ENCODE measurements around the gene SNRNP70. TPM values are rescaled to one million over a fixed set of nuclear protein-coding genes. Genes with fewer than 3 reads are reported as not detected.
A peak's percentile ranks its signal among the peaks of the same experiment; 100 is the strongest.
"Not testable (repeated sequence)": the region's sequence is repeated elsewhere in the genome, so short reads cannot be mapped to it uniquely, and the experiment has no call there.

Gene SNRNP70
- total RNA-seq, 1 donor from 2014 or later: 355 TPM

DNA sequence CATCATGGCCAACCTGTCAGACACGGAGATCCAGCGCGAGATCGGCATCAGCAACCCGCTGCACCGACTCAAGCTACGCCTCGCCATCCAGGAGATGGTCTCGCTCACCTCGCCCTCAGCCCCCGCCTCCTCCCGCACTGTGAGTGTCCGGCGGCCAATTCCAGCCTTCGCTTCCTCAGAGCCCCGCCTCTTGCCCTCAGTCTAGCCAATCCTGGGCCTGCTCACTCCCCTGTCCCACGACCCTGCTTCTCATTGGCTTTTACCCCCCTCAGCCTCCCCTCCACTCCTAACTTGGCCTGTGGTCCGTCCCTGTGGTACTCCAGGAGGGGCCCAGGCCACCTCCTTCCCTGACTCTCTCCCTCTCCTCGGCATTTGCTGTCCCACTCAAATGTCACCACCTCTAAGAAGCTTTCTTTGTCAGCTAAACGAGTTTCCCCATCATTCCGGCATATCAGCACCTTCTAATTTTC lies 57.6 kb downstream of the SNRNP70 start:
- H3K9me3 Mint-ChIP-seq (ENCODE audit: low read depth): no peaks in the 10 kb centered on the region
- H3K36me3 Mint-ChIP-seq (ENCODE audit: insufficient read depth): no peaks in the 10 kb centered on the region
- peak overlapping the region; percentile 80 for H3K27ac Mint-ChIP-seq
- DNase-seq (ENCODE audit: low spot score, unreplicated experiment): peak; percentile 79
- TF ChIP-seq, protein P1, sequence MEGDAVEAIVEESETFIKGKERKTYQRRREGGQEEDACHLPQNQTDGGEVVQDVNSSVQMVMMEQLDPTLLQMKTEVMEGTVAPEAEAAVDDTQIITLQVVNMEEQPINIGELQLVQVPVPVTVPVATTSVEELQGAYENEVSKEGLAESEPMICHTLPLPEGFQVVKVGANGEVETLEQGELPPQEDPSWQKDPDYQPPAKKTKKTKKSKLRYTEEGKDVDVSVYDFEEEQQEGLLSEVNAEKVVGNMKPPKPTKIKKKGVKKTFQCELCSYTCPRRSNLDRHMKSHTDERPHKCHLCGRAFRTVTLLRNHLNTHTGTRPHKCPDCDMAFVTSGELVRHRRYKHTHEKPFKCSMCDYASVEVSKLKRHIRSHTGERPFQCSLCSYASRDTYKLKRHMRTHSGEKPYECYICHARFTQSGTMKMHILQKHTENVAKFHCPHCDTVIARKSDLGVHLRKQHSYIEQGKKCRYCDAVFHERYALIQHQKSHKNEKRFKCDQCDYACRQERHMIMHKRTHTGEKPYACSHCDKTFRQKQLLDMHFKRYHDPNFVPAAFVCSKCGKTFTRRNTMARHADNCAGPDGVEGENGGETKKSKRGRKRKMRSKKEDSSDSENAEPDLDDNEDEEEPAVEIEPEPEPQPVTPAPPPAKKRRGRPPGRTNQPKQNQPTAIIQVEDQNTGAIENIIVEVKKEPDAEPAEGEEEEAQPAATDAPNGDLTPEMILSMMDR (IDR thresholded peaks at IDR 0.05; ENCODE audit: unreplicated experiment): no peak
- H3K4me1 Mint-ChIP-seq (ENCODE audit: low read depth): peaks cover 10% of the 10 kb centered on the region
- H3K27me3 Mint-ChIP-seq: peaks cover 40% of the 10 kb centered on the region
- peak overlapping the region; percentile 82 for H3K4me3 Mint-ChIP-seq (ENCODE audit: low read depth)

DNA sequence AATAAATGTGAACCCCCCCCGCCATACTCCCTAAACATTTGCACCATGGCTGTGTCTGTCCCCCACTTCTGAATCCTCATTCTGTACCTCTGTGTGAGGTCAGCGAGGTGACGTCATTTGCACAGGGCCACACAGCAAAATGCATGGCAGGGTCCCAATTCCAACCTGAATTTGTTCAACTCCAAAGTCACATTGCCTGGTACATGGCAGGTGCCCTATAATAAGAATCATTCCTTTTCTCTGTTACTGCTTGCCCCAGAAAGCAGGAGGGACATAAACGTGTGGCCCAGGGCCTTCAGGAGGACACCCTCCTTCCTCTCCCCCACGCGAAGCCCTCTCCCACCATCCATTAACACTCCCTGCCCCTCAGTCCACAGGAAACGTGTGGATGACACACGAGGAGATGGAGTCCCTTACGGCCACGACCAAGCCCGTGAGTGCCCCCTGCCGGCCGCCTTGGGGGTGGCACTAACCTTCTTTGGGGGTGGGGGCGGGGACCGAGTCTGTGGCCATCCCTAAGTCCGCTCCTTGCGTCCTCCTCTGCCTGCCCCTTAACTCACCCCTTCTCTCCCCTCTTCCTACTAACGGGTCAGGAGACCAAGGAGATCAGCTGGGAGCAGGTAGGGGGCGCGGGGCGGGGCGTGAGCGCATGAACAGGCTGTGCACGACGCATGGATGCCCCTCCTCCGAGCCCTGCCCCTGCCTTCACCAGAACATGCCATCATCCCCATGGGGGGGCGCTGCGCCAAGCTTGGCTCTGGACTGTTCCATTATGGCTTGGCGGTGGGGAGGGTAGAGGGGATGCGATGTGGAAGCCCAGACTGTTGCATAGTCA lies 60.5 kb downstream of the SNRNP70 start:
- TF ChIP-seq, protein P1 (IDR thresholded peaks at IDR 0.05; ENCODE audit: unreplicated experiment): peak; percentile 85
- H3K27me3 Mint-ChIP-seq: peaks cover 33% of the 10 kb centered on the region

DNA sequence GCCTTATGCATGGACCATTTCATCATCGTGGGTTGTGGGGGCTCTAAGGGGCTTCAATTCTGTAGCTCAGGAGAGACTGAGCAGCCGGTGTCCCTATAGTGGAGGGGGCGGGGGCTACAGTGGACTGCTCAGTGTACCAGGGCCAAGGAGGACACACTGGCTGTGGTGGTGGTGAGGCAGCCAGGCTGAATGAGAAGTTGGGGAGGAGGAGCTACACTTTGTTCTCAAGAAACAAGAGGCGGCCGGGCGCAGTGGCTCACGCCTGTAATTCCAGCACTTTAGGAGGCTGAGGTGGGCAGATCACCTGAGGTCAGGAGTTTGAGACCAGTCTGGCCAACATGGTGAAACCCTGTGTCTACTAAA lies 61.1 kb downstream of the SNRNP70 start:
- Mint-ChIP-seq H3K4me1 (ENCODE audit: low read depth) (peaks cover 14% of the 10 kb centered on the region), H3K4me3 (ENCODE audit: low read depth) (peak overlapping the region; percentile 45), H3K27me3 (peaks cover 31% of the 10 kb centered on the region)
- H3K36me3 Mint-ChIP-seq (ENCODE audit: insufficient read depth); H3K27ac Mint-ChIP-seq; DNase-seq (ENCODE audit: low spot score, unreplicated experiment); H3K9me3 Mint-ChIP-seq (ENCODE audit: low read depth): not testable (repeated sequence)

More for the DNA sequence above, 60.5 kb downstream of the SNRNP70 start:
- H3K36me3 Mint-ChIP-seq (ENCODE audit: insufficient read depth): no peaks in the 10 kb centered on the region
- DNase-seq (ENCODE audit: low spot score, unreplicated experiment): peak; percentile 73
- peak overlapping the region; percentile 45 for H3K4me3 Mint-ChIP-seq (ENCODE audit: low read depth)
- no peak overlapping the region for H3K27ac Mint-ChIP-seq
- peaks cover 14% of the 10 kb centered on the region for H3K4me1 Mint-ChIP-seq (ENCODE audit: low read depth)
- H3K9me3 Mint-ChIP-seq (ENCODE audit: low read depth): no peaks in the 10 kb centered on the region

DNA sequence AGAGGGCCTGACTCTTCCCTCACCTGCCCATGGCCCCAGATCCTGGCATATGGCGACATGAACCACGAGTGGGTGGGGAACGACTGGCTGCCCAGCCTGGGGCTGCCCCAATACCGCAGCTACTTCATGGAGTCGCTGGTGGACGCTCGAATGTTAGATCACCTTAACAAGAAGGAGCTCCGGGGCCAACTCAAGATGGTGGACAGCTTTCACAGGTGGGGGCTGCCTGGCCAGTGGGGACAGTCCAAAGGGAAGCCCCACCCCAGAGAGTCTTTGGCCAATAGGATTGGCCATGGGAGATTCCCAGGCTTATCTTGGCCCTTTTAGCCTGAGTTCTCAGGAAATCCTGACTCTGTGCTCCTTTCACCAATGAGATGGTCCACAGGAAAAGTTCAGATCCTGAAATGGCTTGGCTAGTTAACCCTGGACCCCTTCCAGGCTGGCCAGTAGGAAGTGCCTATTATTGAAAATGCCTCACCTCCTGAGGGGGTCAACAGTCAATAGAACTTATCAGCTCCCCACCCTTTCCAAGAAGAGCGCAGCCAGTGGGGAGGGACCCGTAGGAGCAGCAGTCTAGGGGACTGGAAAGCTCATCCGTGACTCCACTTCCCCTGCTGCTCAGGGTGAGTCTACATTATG lies 62.9 kb downstream of the SNRNP70 start:
- Mint-ChIP-seq H3K27ac (peak overlapping the region; percentile 96), H3K36me3 (ENCODE audit: insufficient read depth) (no peaks in the 10 kb centered on the region), H3K27me3 (peaks cover 28% of the 10 kb centered on the region)

DNA sequence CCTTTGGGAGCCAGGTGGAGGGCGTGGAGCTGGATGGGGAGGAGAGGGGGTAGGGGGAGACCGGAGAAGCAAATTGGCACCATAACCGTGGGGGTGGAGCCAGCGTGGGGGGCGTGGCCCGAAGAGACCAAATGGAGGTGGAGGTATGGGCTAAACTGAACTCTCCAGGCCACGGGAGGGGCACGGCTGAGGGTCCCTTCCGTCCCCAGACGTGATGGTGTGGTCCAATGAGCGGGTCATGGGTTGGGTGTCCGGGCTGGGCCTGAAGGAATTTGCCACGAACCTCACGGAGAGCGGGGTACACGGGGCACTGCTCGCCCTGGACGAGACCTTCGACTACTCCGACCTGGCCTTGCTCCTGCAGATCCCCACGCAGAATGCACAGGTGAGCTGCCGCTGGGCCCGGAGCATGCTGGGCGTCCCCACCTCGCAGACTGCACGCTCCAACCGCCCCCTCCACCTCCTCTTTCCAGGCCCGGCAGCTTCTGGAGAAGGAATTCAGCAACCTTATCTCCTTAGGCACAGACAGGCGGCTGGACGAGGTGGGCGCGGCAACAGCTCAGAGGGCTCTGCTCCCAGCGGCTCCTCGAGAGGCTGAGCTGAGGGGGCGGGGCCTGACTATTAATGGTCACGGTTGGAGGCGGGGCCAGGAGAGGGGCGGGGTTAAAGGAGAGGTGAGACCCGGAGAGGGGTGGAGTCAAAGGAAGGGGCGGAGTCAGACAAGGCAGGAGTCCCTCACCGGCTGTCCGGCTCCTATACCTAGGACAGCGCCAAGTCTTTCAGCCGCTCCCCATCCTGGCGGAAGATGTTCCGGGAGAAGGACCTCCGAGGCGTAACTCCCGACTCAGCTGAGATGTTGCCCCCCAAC lies 63.8 kb downstream of the SNRNP70 start:
- H3K27me3 Mint-ChIP-seq: peaks cover 34% of the 10 kb centered on the region
- peak; percentile 100 for DNase-seq (ENCODE audit: low spot score, unreplicated experiment)
- no peaks in the 10 kb centered on the region for H3K9me3 Mint-ChIP-seq (ENCODE audit: low read depth)
- H3K27ac Mint-ChIP-seq: peak overlapping the region; percentile 96
- TF ChIP-seq, protein P1 (IDR thresholded peaks at IDR 0.05; ENCODE audit: unreplicated experiment): no peak
- peaks cover 7% of the 10 kb centered on the region for H3K4me1 Mint-ChIP-seq (ENCODE audit: low read depth)
- H3K36me3 Mint-ChIP-seq (ENCODE audit: insufficient read depth): no peaks in the 10 kb centered on the region
- peak overlapping the region; percentile 85 for H3K4me3 Mint-ChIP-seq (ENCODE audit: low read depth)

More for the DNA sequence above, 62.9 kb downstream of the SNRNP70 start:
- Mint-ChIP-seq H3K4me1 (ENCODE audit: low read depth) (peaks cover 7% of the 10 kb centered on the region), H3K4me3 (ENCODE audit: low read depth) (peak overlapping the region; percentile 85), H3K9me3 (ENCODE audit: low read depth) (no peaks in the 10 kb centered on the region)
- DNase-seq (ENCODE audit: low spot score, unreplicated experiment): no peak
- TF ChIP-seq, protein P1 (IDR thresholded peaks at IDR 0.05; ENCODE audit: unreplicated experiment): no peak
